HUES48 (cell line): ENCODE results near the gene TRIM22.
"Not testable (repeated sequence)": the region's sequence is repeated elsewhere in the genome, so short reads cannot be mapped to it uniquely, and the experiment has no call there.

Source experiments
- H3K27ac ChIP-seq: one replicate; pipeline ENCODE4 v1.7.0; 2013; ENCODE audit warnings: low read depth, low read length, inconsistent platforms
- H3K27me3 ChIP-seq: 2 replicates; pipeline ENCODE4 v1.6.1; 2013; ENCODE audit warnings: mild to moderate bottlenecking, low read length; ENCODE audit not compliant: control insufficient read depth, insufficient read depth
- H3K36me3 ChIP-seq: 2 replicates; pipeline ENCODE4 v1.6.1; 2013; ENCODE audit warnings: low read length; ENCODE audit not compliant: control insufficient read depth, insufficient read depth
- H3K4me1 ChIP-seq: 2 replicates; pipeline ENCODE4 v1.6.1; 2013; ENCODE audit warnings: mild to moderate bottlenecking, low read length; ENCODE audit not compliant: control insufficient read depth, insufficient read depth
- H3K4me3 ChIP-seq: 2 replicates; pipeline ENCODE4 v1.5.1; 2013; ENCODE audit warnings: mild to moderate bottlenecking, low read depth, low read length
- H3K9ac ChIP-seq: 2 replicates; pipeline ENCODE4 v1.6.1; 2013; ENCODE audit warnings: mild to moderate bottlenecking, low read depth, low read length, moderate library complexity
- H3K9me3 ChIP-seq: 2 replicates; pipeline ENCODE4 v1.6.1; 2013; ENCODE audit warnings: low read length; ENCODE audit not compliant: control insufficient read depth, insufficient read depth

The TRIM22 gene

GRCh38 chr11:5689551-5689983, at the start of gene TRIM22:
TSS of gene TRIM22 (plus strand) at chr11:5689790. CDS start at chr11:5696233, 6,443 bp downstream.
- Histone ChIP-seq H3K4me1 (peaks cover 30% of the 10 kb centered on the region), H3K27ac (peak within 1 kb of the TSS; percentile 90), H3K36me3 (no peaks in the 10 kb centered on the region; the same call in 1 of the 2 replicates), H3K9me3 (no peaks in the 10 kb centered on the region; the same call in 1 of the 2 replicates), H3K27me3 (no peaks in the 10 kb centered on the region), H3K9ac (peak within 1 kb of the TSS; percentile 70), H3K4me3 (peak within 1 kb of the TSS; percentile 58)

GRCh38 chr11:5639953-5640352, 49.6 kb upstream of the TRIM22 start:
- Histone ChIP-seq H3K9me3 (no peaks in the 10 kb centered on the region), H3K27ac (no peak overlapping the region)

GRCh38 chr11:5643585-5643984, 46.0 kb upstream of the TRIM22 start:
- H3K4me1 ChIP-seq, result no peaks in the 10 kb centered on the region
- H3K36me3 ChIP-seq, result no peaks in the 10 kb centered on the region
- H3K27ac ChIP-seq, result no peak overlapping the region
- H3K9me3 ChIP-seq, result no peaks in the 10 kb centered on the region
- H3K27me3 ChIP-seq, result no peaks in the 10 kb centered on the region
- H3K4me3 ChIP-seq, result no peak overlapping the region
- H3K9ac ChIP-seq, result no peak overlapping the region

More at GRCh38 chr11:5639953-5640352, 49.6 kb upstream of the TRIM22 start:
- no peak overlapping the region for H3K4me3 ChIP-seq
- H3K4me1 ChIP-seq, result no peaks in the 10 kb centered on the region
- H3K27me3 ChIP-seq, result no peaks in the 10 kb centered on the region
- H3K9ac ChIP-seq, result no peak overlapping the region
- H3K36me3 ChIP-seq, result no peaks in the 10 kb centered on the region

GRCh38 chr11:5646139-5646538, 43.5 kb upstream of the TRIM22 start:
- H3K27ac ChIP-seq, result no peak overlapping the region
- no peak overlapping the region for H3K9ac ChIP-seq
- no peak overlapping the region for H3K4me3 ChIP-seq
- H3K4me1 ChIP-seq, result no peaks in the 10 kb centered on the region
- no peaks in the 10 kb centered on the region for H3K9me3 ChIP-seq
- no peaks in the 10 kb centered on the region for H3K36me3 ChIP-seq
- H3K27me3 ChIP-seq, result no peaks in the 10 kb centered on the region

GRCh38 chr11:5655474-5655873, 34.1 kb upstream of the TRIM22 start:
- Histone ChIP-seq H3K27me3 (no peaks in the 10 kb centered on the region), H3K9me3 (no peaks in the 10 kb centered on the region; the same call in 1 of the 2 replicates), H3K36me3 (no peaks in the 10 kb centered on the region), H3K27ac (no peak overlapping the region), H3K9ac (no peak overlapping the region), H3K4me1 (no peaks in the 10 kb centered on the region), H3K4me3 (no peak overlapping the region)

- H3K36me3 ChIP-seq, H3K9me3 ChIP-seq, H3K27me3 ChIP-seq, H3K4me1 ChIP-seq, H3K4me3 ChIP-seq, H3K9ac ChIP-seq, H3K27ac ChIP-seq: not testable (repeated sequence)
Measured at GRCh38 chr11:5656956-5657355, 32.6 kb upstream of the TRIM22 start.

- Histone ChIP-seq H3K36me3 (no peaks in the 10 kb centered on the region), H3K4me1 (no peaks in the 10 kb centered on the region), H3K9ac (no peak overlapping the region), H3K4me3 (no peak overlapping the region), H3K27ac (no peak overlapping the region), H3K9me3 (no peaks in the 10 kb centered on the region; the same call in 1 of the 2 replicates), H3K27me3 (no peaks in the 10 kb centered on the region)
Measured at GRCh38 chr11:5658318-5658717, 31.3 kb upstream of the TRIM22 start.

- Histone ChIP-seq H3K9me3 (no peaks in the 10 kb centered on the region), H3K27me3 (no peaks in the 10 kb centered on the region), H3K4me1 (no peaks in the 10 kb centered on the region), H3K4me3 (no peak overlapping the region), H3K9ac (no peak overlapping the region), H3K36me3 (peaks cover 19% of the 10 kb centered on the region; the same call in 1 of the 2 replicates), H3K27ac (no peak overlapping the region)
Measured at GRCh38 chr11:5663511-5663910, 26.1 kb upstream of the TRIM22 start.

GRCh38 chr11:5665051-5665570, 24.5 kb upstream of the TRIM22 start:
- Histone ChIP-seq H3K9me3 (no peaks in the 10 kb centered on the region), H3K4me3 (no peak overlapping the region), H3K4me1 (no peaks in the 10 kb centered on the region), H3K27me3 (no peaks in the 10 kb centered on the region), H3K9ac (no peak overlapping the region), H3K27ac (no peak overlapping the region), H3K36me3 (peaks cover 19% of the 10 kb centered on the region; the same call in 1 of the 2 replicates)

GRCh38 chr11:5665746-5666401, 23.7 kb upstream of the TRIM22 start:
- Histone ChIP-seq H3K9ac (no peak overlapping the region), H3K9me3 (no peaks in the 10 kb centered on the region), H3K27me3 (no peaks in the 10 kb centered on the region), H3K27ac (no peak overlapping the region), H3K36me3 (peaks cover 23% of the 10 kb centered on the region; the same call in 1 of the 2 replicates), H3K4me1 (no peaks in the 10 kb centered on the region), H3K4me3 (no peak overlapping the region)

- Histone ChIP-seq H3K4me1 (no peaks in the 10 kb centered on the region), H3K4me3 (no peak overlapping the region), H3K27ac (no peak overlapping the region), H3K27me3 (no peaks in the 10 kb centered on the region), H3K36me3 (peaks cover 23% of the 10 kb centered on the region; the same call in 1 of the 2 replicates), H3K9ac (no peak overlapping the region), H3K9me3 (no peaks in the 10 kb centered on the region)
Measured at GRCh38 chr11:5666402-5666793, 23.2 kb upstream of the TRIM22 start.
